Measurements from ENCODE around the gene ROCK1.

DNA sequence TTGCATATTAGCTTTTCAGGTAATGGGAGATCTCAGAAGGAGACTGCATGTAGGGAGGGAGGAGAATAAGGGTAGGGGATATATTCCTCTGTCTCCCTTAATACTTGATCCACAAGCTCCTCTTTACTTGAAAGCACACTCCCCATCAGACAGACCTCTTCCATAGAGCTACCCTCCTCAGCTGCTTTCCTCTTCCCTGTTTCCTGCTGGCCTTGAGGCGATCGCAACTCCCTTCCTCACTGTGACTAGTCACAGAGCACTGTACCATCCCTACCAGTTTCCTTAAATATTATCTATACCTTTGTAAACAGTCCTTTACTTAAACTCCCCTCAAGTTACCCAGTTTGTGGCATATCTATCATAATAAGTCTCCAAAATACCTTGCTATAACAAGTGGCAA lies 10.9 kb downstream of the ROCK1 start:
- TF ChIP-seq EZH2 (IDR thresholded peaks at IDR 0.05; ENCODE audit: insufficient read depth, poor library complexity, severe bottlenecking) = no peak
- no peak for TF ChIP-seq EZH2phosphoT487 (IDR thresholded peaks at IDR 0.05; ENCODE audit: insufficient read depth, low read depth)
